ENCODE results near the gene C1orf21.

- TF ChIP-seq POLR2A (IDR thresholded peaks at IDR 0.05) (no peak), CTCF (IDR thresholded peaks at IDR 0.05) (no peak)
Observed at GRCh38 chr1:184392067-184392466, 5.2 kb downstream of the C1orf21 start.
